Fibroblast of skin of scalp (primary cell): ENCODE measurements around the gene ATP6V1E1.
"Not testable (repeated sequence)": the region's sequence is repeated elsewhere in the genome, so short reads cannot be mapped to it uniquely, and the experiment has no call there.

Experiments used
- DNase-seq: peaks from one replicate; pipeline ENCODE4 v3.0.0-alpha.2; 2013

The ATP6V1E1 gene

GRCh38 chr22:17580441-17581031, 48.0 kb downstream of the ATP6V1E1 start:
- no peak for DNase-seq

GRCh38 chr22:17579535-17579981, 49.0 kb downstream of the ATP6V1E1 start:
- no peak for DNase-seq

DNA sequence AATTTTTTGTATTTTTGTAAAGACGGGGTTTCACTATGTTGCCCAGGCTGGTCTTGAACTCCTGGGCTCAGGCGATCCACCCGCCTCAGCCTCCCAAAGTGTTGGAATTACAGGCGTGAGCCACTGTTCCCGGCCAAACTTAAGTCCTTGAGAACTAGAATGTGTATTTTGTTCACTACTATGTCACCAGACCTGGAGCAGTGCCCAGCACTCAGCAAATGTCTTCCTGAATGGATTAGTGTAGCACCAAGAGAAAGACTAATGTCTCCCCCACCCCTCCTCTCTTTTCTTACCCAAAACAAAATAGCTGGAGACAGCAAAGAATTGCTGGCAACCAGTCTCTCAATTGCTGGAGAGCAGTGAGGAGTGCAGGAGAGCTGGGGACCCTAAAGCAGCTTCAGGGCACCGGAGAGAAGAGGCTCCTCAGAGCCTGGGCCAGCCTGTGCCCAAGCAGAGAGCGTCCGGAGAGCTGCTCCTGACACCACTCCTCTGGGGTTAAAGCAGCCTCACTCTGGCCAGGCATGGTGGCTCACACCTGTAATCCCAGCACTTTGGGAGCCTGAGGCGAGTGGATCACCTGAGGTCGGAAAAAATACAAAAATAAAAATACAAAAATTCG, 50.3 kb downstream of the ATP6V1E1 start:
- peak; percentile 51 for DNase-seq

DNA sequence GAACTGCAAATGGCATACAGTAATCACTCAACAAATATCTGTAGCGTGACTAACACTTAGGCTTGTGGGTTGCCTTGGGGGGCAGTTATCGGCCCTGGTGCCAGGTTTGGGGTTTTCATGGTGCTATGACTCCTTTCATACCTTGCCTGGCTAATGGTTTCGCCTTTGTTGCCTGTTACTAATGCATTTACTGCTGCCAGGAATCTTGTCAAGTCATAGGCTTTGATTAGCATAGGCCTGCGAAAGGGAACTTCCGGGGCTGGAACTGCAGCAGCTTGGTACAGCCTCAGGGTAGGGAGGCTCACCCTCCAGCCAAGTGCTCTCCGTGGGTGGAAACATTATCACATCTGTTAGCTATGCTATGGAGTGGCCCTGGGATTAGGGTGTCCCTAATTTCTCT, 52.1 kb downstream of the ATP6V1E1 start:
- DNase-seq = peak; percentile 76

DNA sequence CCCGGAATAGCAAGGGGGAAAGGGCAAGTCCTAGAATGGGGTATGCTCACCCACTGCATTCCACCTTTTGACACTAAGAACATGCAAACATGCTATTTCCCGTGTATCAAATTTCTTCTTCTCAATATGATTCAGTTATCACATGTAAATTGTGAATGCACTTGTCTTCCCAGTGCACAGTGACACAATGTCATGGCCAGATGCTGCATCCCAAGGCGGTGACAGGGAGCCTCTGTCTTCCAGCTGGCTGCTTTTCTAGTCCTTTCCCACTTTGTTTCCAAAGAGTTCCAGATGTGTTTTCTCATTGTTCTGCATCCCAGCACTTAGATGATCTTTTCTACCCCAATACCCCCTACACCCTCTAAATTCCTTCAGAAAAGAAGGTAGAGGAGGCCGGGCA, 52.9 kb downstream of the ATP6V1E1 start:
- no peak for DNase-seq

DNA sequence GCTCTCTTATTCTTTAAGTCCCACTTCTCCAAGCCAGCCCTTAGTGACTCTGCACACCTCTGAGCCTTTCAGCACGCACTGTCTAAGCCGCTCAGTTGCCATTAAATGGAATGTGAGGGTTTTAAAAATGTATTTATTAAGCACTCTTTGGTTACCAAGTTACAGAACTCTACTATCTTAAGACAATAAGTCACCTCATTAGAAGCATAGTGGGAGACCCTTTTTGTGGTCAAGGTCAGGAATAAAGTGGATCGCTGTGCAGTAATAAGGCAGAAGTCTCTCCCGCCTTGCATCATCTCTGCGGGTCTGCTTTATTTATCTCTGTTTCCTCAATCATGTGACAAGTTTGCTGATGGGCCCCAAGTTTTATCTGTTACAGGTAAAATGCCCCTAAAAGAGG, 53.4 kb downstream of the ATP6V1E1 start:
- no peak for DNase-seq

GRCh38 chr22:17570851-17571631, 57.5 kb downstream of the ATP6V1E1 start:
- peak; percentile 46 for DNase-seq

DNA sequence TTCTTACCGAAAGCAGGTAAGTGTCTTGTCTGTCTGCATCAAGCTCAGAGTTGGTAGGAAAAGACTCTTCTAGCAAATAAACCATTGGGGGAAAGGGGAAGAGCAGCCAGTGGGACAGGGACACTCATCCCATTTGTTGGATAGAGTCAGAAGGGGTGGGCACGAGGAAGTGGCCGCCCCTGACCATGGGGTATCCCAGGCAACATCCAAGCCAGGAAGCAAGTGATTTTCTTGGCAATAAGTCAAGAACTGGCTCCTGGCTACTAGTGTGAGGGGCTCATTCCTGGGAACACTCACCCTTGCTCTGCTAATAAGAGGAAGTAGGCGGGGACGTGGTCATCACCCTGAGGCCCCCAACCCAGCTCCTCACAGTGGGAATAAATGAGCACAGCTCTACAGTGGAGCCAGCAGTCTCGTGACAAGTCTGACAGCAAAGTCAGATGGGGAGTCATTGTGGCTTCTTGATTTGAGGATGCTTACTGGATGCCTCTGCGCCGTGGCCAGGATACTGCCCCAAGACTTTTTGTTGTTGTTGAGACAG, 58.5 kb downstream of the ATP6V1E1 start:
- peak; percentile 25 for DNase-seq

- no peak for DNase-seq
Observed at GRCh38 chr22:17566776-17567175, 61.8 kb downstream of the ATP6V1E1 start.

GRCh38 chr22:17566016-17566687, 62.4 kb downstream of the ATP6V1E1 start:
- not testable (repeated sequence) for DNase-seq

- peak; percentile 12 for DNase-seq
Observed at GRCh38 chr22:17563936-17564391, 64.6 kb downstream of the ATP6V1E1 start.

GRCh38 chr22:17562906-17563870, 65.4 kb downstream of the ATP6V1E1 start, which contains the start of gene SLC25A18:
TSS of gene SLC25A18 (plus strand) at chr22:17563498. CDS start at chr22:17579945, 16,447 bp downstream.
- no peak for DNase-seq

- no peak for DNase-seq
Observed at GRCh38 chr22:17559188-17559587, 69.4 kb downstream of the ATP6V1E1 start.

DNA sequence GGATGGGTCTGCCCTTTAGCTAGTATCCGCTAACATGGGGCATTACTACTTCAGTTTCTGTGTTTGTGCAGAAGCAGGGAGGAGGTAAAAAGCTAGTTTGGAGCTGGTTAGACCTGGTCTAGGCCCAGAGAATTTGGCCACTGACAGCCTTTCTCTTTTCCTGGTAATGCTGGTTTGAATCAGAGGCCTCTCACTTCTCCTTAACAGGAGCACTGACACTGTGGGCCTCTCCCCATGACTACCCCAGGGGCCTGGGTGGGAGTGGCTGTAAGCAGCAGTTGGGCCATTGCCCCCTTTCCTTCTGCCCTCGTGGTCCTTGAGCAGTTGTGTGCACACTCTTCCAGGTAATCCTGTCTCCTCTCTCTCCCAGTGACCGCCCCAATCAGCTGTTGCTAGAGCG, 73.7 kb downstream of the ATP6V1E1 start:
- no peak for DNase-seq

DNA sequence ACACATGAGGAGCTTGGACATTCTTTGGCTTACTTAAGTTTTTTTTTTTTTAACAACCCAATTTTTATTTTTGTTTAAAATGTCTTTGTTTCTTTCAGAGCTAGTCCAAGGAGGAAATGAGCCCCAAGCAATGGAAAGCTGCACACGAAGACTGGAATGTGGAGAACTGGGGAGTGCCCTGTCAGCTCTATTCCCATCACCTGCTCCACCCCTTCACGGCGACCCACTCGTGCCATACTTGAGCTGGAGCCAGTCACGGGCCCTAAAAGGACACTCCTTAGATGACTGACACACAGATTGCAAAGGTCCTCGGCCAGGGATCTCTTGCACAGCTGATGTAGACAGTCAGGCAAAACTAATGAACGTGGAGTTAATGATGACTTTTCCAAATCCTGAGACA, 75.8 kb downstream of the ATP6V1E1 start:
- no peak for DNase-seq

DNA sequence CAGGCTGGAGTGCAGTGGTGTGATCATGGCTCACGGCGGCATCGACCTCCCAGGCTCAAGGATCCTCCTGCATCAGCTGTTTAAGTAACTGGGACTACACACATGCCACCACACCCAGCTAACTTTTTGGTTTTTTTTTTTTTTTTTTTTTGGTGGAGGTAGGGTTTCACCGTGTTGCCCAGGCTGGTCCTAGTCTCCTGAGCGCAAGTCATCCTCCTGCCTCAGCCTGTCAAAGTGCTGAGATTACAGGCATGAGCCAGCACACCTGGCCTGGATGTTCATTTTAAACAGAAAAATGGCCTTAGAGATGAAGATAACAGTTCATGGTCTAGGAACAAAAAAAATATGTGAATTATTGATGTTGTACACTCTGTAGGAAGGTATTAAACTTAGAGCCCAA, 78.9 kb downstream of the ATP6V1E1 start:
- no peak for DNase-seq

DNA sequence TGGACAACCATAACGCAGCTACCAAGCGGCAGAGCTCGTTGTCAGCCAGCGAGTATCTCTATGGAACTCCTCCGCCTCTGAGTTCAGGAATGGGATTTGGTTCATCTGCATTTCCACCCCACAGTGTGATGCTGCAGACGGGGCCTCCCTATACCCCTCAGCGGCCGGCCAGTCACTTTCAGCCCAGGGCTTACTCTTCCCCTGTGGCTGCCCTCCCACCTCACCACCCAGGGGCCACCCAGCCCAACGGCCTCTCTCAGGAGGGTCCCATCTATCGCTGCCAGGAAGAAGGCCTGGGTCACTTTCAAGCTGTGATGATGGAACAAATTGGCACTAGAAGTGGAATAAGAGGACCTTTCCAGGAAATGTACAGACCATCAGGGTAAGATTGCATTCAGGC, 79.4 kb downstream of the ATP6V1E1 start:
- no peak for DNase-seq

- DNase-seq = no peak
Observed at GRCh38 chr22:17548756-17549035, 79.9 kb downstream of the ATP6V1E1 start.

DNA sequence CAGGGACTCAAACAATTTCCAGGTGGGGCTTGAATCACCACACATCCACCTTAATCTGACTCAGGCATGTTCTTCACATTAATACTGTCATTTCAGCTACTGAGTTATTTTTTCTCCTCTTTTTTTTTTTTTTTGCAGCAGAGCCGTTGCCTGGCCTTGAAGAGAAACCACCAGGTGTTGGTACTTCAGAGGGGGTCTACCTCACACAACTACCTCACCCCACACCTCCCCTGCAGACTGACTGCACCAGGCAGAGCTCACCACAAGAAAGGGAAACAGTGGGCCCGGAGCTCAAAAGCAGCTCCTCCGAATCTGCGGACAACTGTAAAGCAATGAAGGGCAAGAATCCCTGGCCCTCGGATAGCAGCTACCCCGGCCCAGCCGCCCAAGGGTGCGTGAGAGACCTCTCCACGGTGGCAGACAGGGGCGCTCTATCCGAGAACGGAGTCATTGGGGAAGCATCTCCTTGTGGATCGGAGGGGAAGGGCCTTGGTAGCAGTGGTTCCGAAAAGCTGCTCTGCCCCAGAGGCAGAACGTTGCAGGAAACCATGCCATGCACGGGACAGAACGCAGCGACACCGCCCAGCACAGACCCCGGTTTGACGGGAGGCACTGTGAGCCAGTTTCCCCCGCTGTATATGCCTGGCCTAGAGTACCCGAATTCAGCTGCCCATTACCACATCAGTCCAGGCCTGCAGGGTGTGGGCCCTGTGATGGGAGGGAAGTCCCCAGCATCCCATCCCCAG, 80.4 kb downstream of the ATP6V1E1 start:
- no peak for DNase-seq

DNA sequence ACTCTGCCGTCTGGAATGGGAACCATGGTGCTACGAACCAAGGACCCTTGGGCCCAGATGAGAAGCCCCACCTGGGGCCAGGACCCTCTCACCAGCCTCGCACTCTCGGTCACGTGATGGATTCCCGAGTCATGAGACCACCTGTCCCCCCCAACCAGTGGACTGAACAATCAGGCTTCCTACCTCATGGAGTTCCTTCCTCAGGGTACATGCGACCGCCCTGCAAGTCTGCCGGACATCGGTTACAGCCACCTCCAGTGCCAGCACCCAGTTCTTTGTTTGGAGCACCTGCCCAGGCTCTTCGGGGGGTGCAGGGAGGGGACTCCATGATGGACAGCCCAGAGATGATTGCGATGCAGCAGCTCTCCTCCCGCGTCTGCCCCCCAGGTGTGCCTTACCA, 86.1 kb downstream of the ATP6V1E1 start:
- no peak for DNase-seq
